ENCODE data around the gene SALL4. TPM values are rescaled to one million over a fixed set of nuclear protein-coding genes. Genes with fewer than 3 reads are reported as not detected.
"Not testable (repeated sequence)": the region's sequence is repeated elsewhere in the genome, so short reads cannot be mapped to it uniquely, and the experiment has no call there.

Gene SALL4
- total RNA-seq, 2 donors from 2014 or later = not detected

- H3K9me3 ChIP-seq = no peaks in the 10 kb centered on the region
- H3K36me3 ChIP-seq = no peaks in the 10 kb centered on the region
- no peaks in the 10 kb centered on the region for H3K4me1 ChIP-seq (ENCODE audit: control insufficient read depth in 1 of 2, low read depth in 2 of 2)
- no peak for TF ChIP-seq CTCF (IDR thresholded peaks at IDR 0.05)
- no peak overlapping the region for H3K4me3 ChIP-seq
- DNase-seq (ENCODE audit: low spot score) (no peak), ATAC-seq (ENCODE audit: insufficient number of reproducible peaks, low FRiP score, low read depth) (no peak)
- no peak overlapping the region for H3K27ac ChIP-seq
- no peaks in the 10 kb centered on the region for H3K27me3 ChIP-seq (replicated peaks; ENCODE audit: insufficient read depth)
Measured at GRCh38 chr20:51790256-51790655, 12.1 kb downstream of the SALL4 start.

DNA sequence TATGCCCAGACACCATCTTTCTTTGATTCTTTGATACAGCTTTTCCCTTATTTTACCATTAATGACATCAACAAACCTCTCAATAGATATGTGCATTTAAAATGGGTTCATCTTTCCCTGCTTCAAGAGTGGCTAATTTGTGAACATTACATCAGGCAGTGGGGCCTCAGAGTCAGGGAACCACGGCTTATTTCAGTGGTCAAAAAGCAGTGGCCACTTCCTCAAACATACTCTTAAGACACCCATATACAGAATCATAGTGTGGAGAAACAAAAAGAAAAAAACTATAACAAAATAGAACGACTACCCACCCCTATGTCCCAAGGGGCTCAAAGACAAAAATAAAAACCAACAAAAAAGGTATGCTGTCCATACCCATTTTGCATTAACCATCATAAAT lies 12.9 kb downstream of the SALL4 start:
- Histone ChIP-seq H3K36me3 (no peaks in the 10 kb centered on the region), H3K4me1 (ENCODE audit: control insufficient read depth in 1 of 2, low read depth in 2 of 2) (no peaks in the 10 kb centered on the region), H3K27me3 (replicated peaks; ENCODE audit: insufficient read depth) (no peaks in the 10 kb centered on the region), H3K27ac (no peak overlapping the region), H3K4me3 (no peak overlapping the region), H3K9me3 (no peaks in the 10 kb centered on the region)
- no peak for DNase-seq (ENCODE audit: low spot score)
- no peak for ATAC-seq (ENCODE audit: insufficient number of reproducible peaks, low FRiP score, low read depth)
- TF ChIP-seq CTCF (IDR thresholded peaks at IDR 0.05) = no peak

- ATAC-seq (ENCODE audit: insufficient number of reproducible peaks, low FRiP score, low read depth) (no peak), DNase-seq (ENCODE audit: low spot score) (no peak)
- H3K4me3 ChIP-seq = no peak overlapping the region
- TF ChIP-seq CTCF (IDR thresholded peaks at IDR 0.05) = no peak
- H3K4me1 ChIP-seq (ENCODE audit: control insufficient read depth in 1 of 2, low read depth in 2 of 2) = no peaks in the 10 kb centered on the region
- no peak overlapping the region for H3K27ac ChIP-seq
- H3K9me3 ChIP-seq = no peaks in the 10 kb centered on the region
- no peaks in the 10 kb centered on the region for H3K27me3 ChIP-seq (replicated peaks; ENCODE audit: insufficient read depth)
- H3K36me3 ChIP-seq = no peaks in the 10 kb centered on the region
Measured at GRCh38 chr20:51788822-51789221, 13.5 kb downstream of the SALL4 start.

DNA sequence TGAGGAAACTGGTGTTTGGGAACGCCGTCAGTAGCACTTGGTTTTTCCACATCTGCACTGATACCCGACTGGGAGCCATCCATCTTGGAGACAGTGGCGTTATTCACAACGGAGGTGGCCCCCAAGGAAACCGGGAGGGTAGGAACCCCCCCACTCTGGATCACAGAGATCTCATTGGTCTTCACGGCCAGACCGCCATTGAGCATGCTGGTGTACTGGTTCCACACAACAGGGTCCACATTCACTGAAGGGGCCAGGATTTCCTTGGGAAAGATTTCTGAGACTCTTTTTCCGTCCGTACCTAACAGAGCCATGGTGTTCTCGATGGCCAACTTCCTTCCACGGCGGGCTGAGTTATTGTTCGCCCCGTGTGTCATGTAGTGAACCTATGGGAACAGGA lies 18.0 kb downstream of the SALL4 start:
- no peak for ATAC-seq (ENCODE audit: insufficient number of reproducible peaks, low FRiP score, low read depth)
- no peak for TF ChIP-seq CTCF (IDR thresholded peaks at IDR 0.05)
- Histone ChIP-seq H3K4me1 (ENCODE audit: control insufficient read depth in 1 of 2, low read depth in 2 of 2) (no peaks in the 10 kb centered on the region), H3K4me3 (no peak overlapping the region), H3K27me3 (replicated peaks; ENCODE audit: insufficient read depth) (no peaks in the 10 kb centered on the region), H3K36me3 (no peaks in the 10 kb centered on the region), H3K27ac (no peak overlapping the region), H3K9me3 (peaks cover 3% of the 10 kb centered on the region)
- DNase-seq (ENCODE audit: low spot score) = no peak

- H3K9me3 ChIP-seq; H3K4me1 ChIP-seq (ENCODE audit: control insufficient read depth in 1 of 2, low read depth in 2 of 2); H3K27me3 ChIP-seq (replicated peaks; ENCODE audit: insufficient read depth); H3K4me3 ChIP-seq; H3K27ac ChIP-seq; H3K36me3 ChIP-seq; ATAC-seq (ENCODE audit: insufficient number of reproducible peaks, low FRiP score, low read depth); DNase-seq (ENCODE audit: low spot score): not testable (repeated sequence)
Measured at GRCh38 chr20:51778229-51778759, 24.0 kb downstream of the SALL4 start.

- no peaks in the 10 kb centered on the region for H3K4me1 ChIP-seq (ENCODE audit: control insufficient read depth in 1 of 2, low read depth in 2 of 2)
- peaks cover 8% of the 10 kb centered on the region for H3K9me3 ChIP-seq
- DNase-seq (ENCODE audit: low spot score) (no peak), ATAC-seq (ENCODE audit: insufficient number of reproducible peaks, low FRiP score, low read depth) (no peak)
- TF ChIP-seq CTCF (IDR thresholded peaks at IDR 0.05) = no peak
- no peak overlapping the region for H3K27ac ChIP-seq
- no peaks in the 10 kb centered on the region for H3K27me3 ChIP-seq (replicated peaks; ENCODE audit: insufficient read depth)
- no peaks in the 10 kb centered on the region for H3K36me3 ChIP-seq
- no peak overlapping the region for H3K4me3 ChIP-seq
Measured at GRCh38 chr20:51775241-51775640, 27.1 kb downstream of the SALL4 start.
